AML-193 (cell line): Measurements from ENCODE around the gene TNXB.
"Not testable (repeated sequence)": the region's sequence is repeated elsewhere in the genome, so short reads cannot be mapped to it uniquely, and the experiment has no call there.

ENCODE experiments used
- DNase-seq, 2 experiments: peaks; one replicate each; lab custom pipeline; 2025; lab: John Stamatoyannopoulos, UW

The TNXB gene

GRCh38 chr6:32086661-32087573, 22.2 kb downstream of the TNXB start:
- no peak for DNase-seq

- no peak for DNase-seq
Measured at GRCh38 chr6:32085759-32086459, 23.2 kb downstream of the TNXB start.

GRCh38 chr6:32084780-32085179, 24.4 kb downstream of the TNXB start:
- DNase-seq: no peak

- DNase-seq: no peak
Measured at GRCh38 chr6:32083812-32084768, 25.0 kb downstream of the TNXB start.

- DNase-seq: no peak
Measured at GRCh38 chr6:32082935-32083334, 26.2 kb downstream of the TNXB start.

- no peak for DNase-seq
Measured at GRCh38 chr6:32082478-32082877, 26.7 kb downstream of the TNXB start.

GRCh38 chr6:32081168-32081990, 27.8 kb downstream of the TNXB start:
- no peak for DNase-seq

- DNase-seq: no peak
Measured at GRCh38 chr6:32079566-32080290, 29.4 kb downstream of the TNXB start.

GRCh38 chr6:32076321-32076809, 32.8 kb downstream of the TNXB start:
- DNase-seq: peak; percentile 10 to 11

- DNase-seq: no peak
Measured at GRCh38 chr6:32075781-32076180, 33.4 kb downstream of the TNXB start.

- no peak for DNase-seq
Measured at GRCh38 chr6:32074996-32075532, 34.1 kb downstream of the TNXB start.

GRCh38 chr6:32073613-32074012, 35.5 kb downstream of the TNXB start:
- DNase-seq: no peak

- no peak for DNase-seq
Measured at GRCh38 chr6:32073101-32073500, 36.0 kb downstream of the TNXB start.

GRCh38 chr6:32070814-32071543, 38.2 kb downstream of the TNXB start:
- no peak for DNase-seq

- no peak for DNase-seq
Measured at GRCh38 chr6:32069878-32070515, 39.1 kb downstream of the TNXB start.

GRCh38 chr6:32069460-32069859, 39.7 kb downstream of the TNXB start:
- DNase-seq: no peak

- no peak for DNase-seq
Measured at GRCh38 chr6:32068867-32069266, 40.3 kb downstream of the TNXB start.

GRCh38 chr6:32068315-32068714, 40.8 kb downstream of the TNXB start:
- DNase-seq: not testable (repeated sequence)

GRCh38 chr6:32067521-32067920, 41.6 kb downstream of the TNXB start:
- DNase-seq: not testable (repeated sequence)
